ENCODE results near the gene KCNK1. TPM values are rescaled to one million over a fixed set of nuclear protein-coding genes. Genes with fewer than 3 reads are reported as not detected.

Gene KCNK1
- polyA plus RNA-seq, 2 of the 4 experiments (the other 2 are of a cell fraction), result 8.4 to 11.8 TPM

GRCh38 chr1:233640179-233640578 lies 26.3 kb downstream of the KCNK1 start (continued):
- TF ChIP-seq RNF2 (IDR thresholded peaks at IDR 0.05; ENCODE audit: borderline replicate concordance, low read depth), result no peak
- TF ChIP-seq, protein P1, sequence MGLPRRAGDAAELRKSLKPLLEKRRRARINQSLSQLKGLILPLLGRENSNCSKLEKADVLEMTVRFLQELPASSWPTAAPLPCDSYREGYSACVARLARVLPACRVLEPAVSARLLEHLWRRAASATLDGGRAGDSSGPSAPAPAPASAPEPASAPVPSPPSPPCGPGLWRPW (IDR thresholded peaks at IDR 0.05), result no peak

DNA sequence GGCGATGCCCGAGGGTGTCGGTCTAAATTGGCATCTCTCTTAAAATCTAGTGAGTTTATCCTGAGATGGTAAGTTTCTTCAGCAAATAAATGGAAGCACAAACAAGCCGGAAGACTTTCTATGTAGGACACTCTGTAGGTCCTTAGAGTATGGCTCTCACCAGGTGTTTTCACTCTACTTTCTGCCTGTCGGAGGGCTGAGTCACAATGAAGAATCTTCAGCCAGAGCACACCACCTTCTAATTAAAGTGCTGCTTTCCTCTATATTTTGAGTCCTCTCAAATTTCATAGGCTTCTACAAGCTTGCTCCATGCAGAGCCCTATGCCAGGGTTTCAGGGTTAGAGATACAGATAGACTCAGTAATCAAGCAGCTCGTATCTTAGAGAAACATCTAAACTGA lies 27.1 kb downstream of the KCNK1 start:
- ChIA-PET POLR2A (no interaction called here), CTCF (interaction anchor here (1.7 kb wide), 1 partner anchor 12 kb away, joined by 6 read pairs; no protein-coding TSS in a partner anchor)
- Histone ChIP-seq H3K27ac (no peak overlapping the region), H3K4me2 (no peak overlapping the region), H3K9me3 (no peaks in the 10 kb centered on the region), H3K4me3 (no peak overlapping the region), H3K4me1 (no peaks in the 10 kb centered on the region)
- DNase-seq (ENCODE audit: low read depth in 1 of 2, low spot score in 1 of 2) (no peak), FAIRE-seq (no peak), ATAC-seq (no peak)
- 90% methylated on average over 6 of the region's 6 CpGs for WGBS (ENCODE audit: missing lambda C conversion rate)
- TF ChIP-seq ESRRA (IDR thresholded peaks at IDR 0.05; ENCODE audit: borderline replicate concordance, low read length) (no peak), JUN (IDR thresholded peaks at IDR 0.05) (no peak), ZC3H11A (IDR thresholded peaks at IDR 0.05) (no peak), MYC (IDR thresholded peaks at IDR 0.05; ENCODE audit: borderline replicate concordance, low read length) (no peak)
- TF ChIP-seq, protein P2, sequence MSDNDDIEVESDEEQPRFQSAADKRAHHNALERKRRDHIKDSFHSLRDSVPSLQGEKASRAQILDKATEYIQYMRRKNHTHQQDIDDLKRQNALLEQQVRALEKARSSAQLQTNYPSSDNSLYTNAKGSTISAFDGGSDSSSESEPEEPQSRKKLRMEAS (IDR thresholded peaks at IDR 0.05), result no peak

GRCh38 chr1:233647073-233647472 lies 33.2 kb downstream of the KCNK1 start:
- TF ChIP-seq NR3C1 (IDR thresholded peaks at IDR 0.05), result no peak
- no peak for TF ChIP-seq CHD2 (IDR thresholded peaks at IDR 0.05; ENCODE audit: low read length, partially characterized antibody)
- no peak for TF ChIP-seq HDAC2 (IDR thresholded peaks at IDR 0.05)
- TF ChIP-seq FOSL2 (IDR thresholded peaks at IDR 0.05), result no peak
- TF ChIP-seq FOSL2 (CRISPR knock-in tag; IDR thresholded peaks at IDR 0.05), result no peak
- TF ChIP-seq PBX3 (IDR thresholded peaks at IDR 0.05), result no peak
- Histone ChIP-seq H3K9me3 (no peaks in the 10 kb centered on the region), H3K4me2 (no peak overlapping the region), H3K4me3 (no peak overlapping the region), H3K27ac (no peak overlapping the region), H3K4me1 (no peaks in the 10 kb centered on the region)
- no peak for ATAC-seq
- no peak for FAIRE-seq
- DNase-seq (ENCODE audit: low read depth in 1 of 2, low spot score in 1 of 2), result no peak
- WGBS (ENCODE audit: missing lambda C conversion rate), result 71% methylated on average over 4 of the region's 4 CpGs
- CTCF ChIA-PET, result interaction anchor here (2.1 kb wide), 1 partner anchor 11 kb away, joined by 6 read pairs; no protein-coding TSS in a partner anchor
- POLR2A ChIA-PET, result no interaction called here

- ATAC-seq (no peak), FAIRE-seq (no peak), DNase-seq (ENCODE audit: low read depth in 1 of 2, low spot score in 1 of 2) (no peak)
- Histone ChIP-seq H3K9me3 (no peaks in the 10 kb centered on the region), H3K4me1 (no peaks in the 10 kb centered on the region), H3K27ac (no peak overlapping the region), H3K4me2 (no peak overlapping the region), H3K4me3 (no peak overlapping the region)
- ChIA-PET CTCF (no interaction called here), POLR2A (no interaction called here)
- TF ChIP-seq, protein P3, sequence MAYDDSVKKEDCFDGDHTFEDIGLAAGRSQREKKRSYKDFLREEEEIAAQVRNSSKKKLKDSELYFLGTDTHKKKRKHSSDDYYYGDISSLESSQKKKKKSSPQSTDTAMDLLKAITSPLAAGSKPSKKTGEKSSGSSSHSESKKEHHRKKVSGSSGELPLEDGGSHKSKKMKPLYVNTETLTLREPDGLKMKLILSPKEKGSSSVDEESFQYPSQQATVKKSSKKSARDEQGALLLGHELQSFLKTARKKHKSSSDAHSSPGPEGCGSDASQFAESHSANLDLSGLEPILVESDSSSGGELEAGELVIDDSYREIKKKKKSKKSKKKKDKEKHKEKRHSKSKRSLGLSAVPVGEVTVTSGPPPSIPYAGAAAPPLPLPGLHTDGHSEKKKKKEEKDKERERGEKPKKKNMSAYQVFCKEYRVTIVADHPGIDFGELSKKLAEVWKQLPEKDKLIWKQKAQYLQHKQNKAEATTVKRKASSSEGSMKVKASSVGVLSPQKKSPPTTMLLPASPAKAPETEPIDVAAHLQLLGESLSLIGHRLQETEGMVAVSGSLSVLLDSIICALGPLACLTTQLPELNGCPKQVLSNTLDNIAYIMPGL (CRISPR knock-in tag; IDR thresholded peaks at IDR 0.05; ENCODE audit: borderline replicate concordance), result no peak
- no peak for TF ChIP-seq TP53 (CRISPR knock-in tag; IDR thresholded peaks at IDR 0.05)
- no peak for TF ChIP-seq CBX2 (IDR thresholded peaks at IDR 0.05; ENCODE audit: borderline replicate concordance, low read depth)
- no peak for TF ChIP-seq HEYL (CRISPR knock-in tag; IDR thresholded peaks at IDR 0.05)
- TF ChIP-seq CHD4 (IDR thresholded peaks at IDR 0.05; ENCODE audit: borderline replicate concordance), result no peak
- TF ChIP-seq NPAS2 (CRISPR knock-in tag; IDR thresholded peaks at IDR 0.05; ENCODE audit: borderline replicate concordance), result no peak
- TF ChIP-seq BHLHE40 (IDR thresholded peaks at IDR 0.05; ENCODE audit: low read depth, low read length), result no peak
- 78% methylated on average over 2 of the region's 2 CpGs for WGBS (ENCODE audit: missing lambda C conversion rate)
Measured at GRCh38 chr1:233647636-233648035, 33.7 kb downstream of the KCNK1 start.
